Astrocyte (in vitro differentiated cells and primary cell): ENCODE results near the gene GRID2IP.

Experiments
- CTCF ChIP-seq: IDR thresholded peaks from 2 replicates; pipeline ENCODE4 v1.5.1; 2011; ENCODE audit warnings: low read depth, mild to moderate bottlenecking, inconsistent platforms, low read length, moderate library complexity; ENCODE audit not compliant: insufficient read depth
- EZH2 ChIP-seq: IDR thresholded peaks from 2 replicates; pipeline ENCODE4 v1.6.1; 2012; ENCODE audit warnings: mild to moderate bottlenecking, low read length, inconsistent platforms; ENCODE audit not compliant: insufficient read depth

- TF ChIP-seq CTCF (no peak), EZH2 (no peak)
These were observed at the start of gene GRID2IP for GRCh38 chr7:6551016-6551511.
